Measurements from ENCODE around the gene HSP90AB1.
"Not testable (repeated sequence)": the region's sequence is repeated elsewhere in the genome, so short reads cannot be mapped to it uniquely, and the experiment has no call there.

Gene HSP90AB1

GRCh38 chr6:44222486-44223318 lies 24.2 kb upstream of the HSP90AB1 start:
- peak; percentile 39 for DNase-seq (ENCODE audit: low spot score)

- peak; percentile 88 for DNase-seq (ENCODE audit: low spot score)
Measured at GRCh38 chr6:44223319-44224028, 23.4 kb upstream of the HSP90AB1 start, which contains the start of gene SLC29A1. TSS of gene SLC29A1 (plus strand) at chr6:44223595. CDS start at chr6:44227314, 3,719 bp downstream.

- DNase-seq (ENCODE audit: low spot score): peak; percentile 37
Measured at GRCh38 chr6:44224029-44224964, 22.6 kb upstream of the HSP90AB1 start.

GRCh38 chr6:44224965-44225305 lies 22.0 kb upstream of the HSP90AB1 start:
- no peak for DNase-seq (ENCODE audit: low spot score)

- DNase-seq (ENCODE audit: low spot score): no peak
Measured at GRCh38 chr6:44225579-44226325, 21.1 kb upstream of the HSP90AB1 start.

GRCh38 chr6:44226368-44227147 lies 20.3 kb upstream of the HSP90AB1 start:
- no peak for DNase-seq (ENCODE audit: low spot score)

- no peak for DNase-seq (ENCODE audit: low spot score)
Measured at GRCh38 chr6:44227148-44227793, 19.6 kb upstream of the HSP90AB1 start.

- DNase-seq (ENCODE audit: low spot score): no peak
Measured at GRCh38 chr6:44228031-44228430, 18.9 kb upstream of the HSP90AB1 start.

- no peak for DNase-seq (ENCODE audit: low spot score)
Measured at GRCh38 chr6:44228433-44228832, 18.5 kb upstream of the HSP90AB1 start.

- DNase-seq (ENCODE audit: low spot score): no peak
Measured at GRCh38 chr6:44228836-44229235, 18.1 kb upstream of the HSP90AB1 start.

GRCh38 chr6:44229376-44230033 lies 17.4 kb upstream of the HSP90AB1 start:
- DNase-seq (ENCODE audit: low spot score): no peak

GRCh38 chr6:44230034-44230675 lies 16.7 kb upstream of the HSP90AB1 start:
- DNase-seq (ENCODE audit: low spot score): no peak

- not testable (repeated sequence) for DNase-seq (ENCODE audit: low spot score)
Measured at GRCh38 chr6:44231426-44231825, 15.5 kb upstream of the HSP90AB1 start.

GRCh38 chr6:44232676-44233566 lies 14.0 kb upstream of the HSP90AB1 start:
- DNase-seq (ENCODE audit: low spot score): no peak

- no peak for DNase-seq (ENCODE audit: low spot score)
Measured at GRCh38 chr6:44233567-44234100, 13.3 kb upstream of the HSP90AB1 start.

GRCh38 chr6:44234101-44235025 lies 12.5 kb upstream of the HSP90AB1 start:
- peak; percentile 54 for DNase-seq (ENCODE audit: low spot score)

- DNase-seq (ENCODE audit: low spot score): no peak
Measured at GRCh38 chr6:44235269-44235668, 11.6 kb upstream of the HSP90AB1 start.
